ENCODE results near the gene C22orf23.
A peak's percentile ranks its signal among the peaks of the same experiment; 100 is the strongest.

C22orf23 gene

GRCh38 chr22:37896939-37897338, 56.5 kb downstream of the C22orf23 start:
- POLR2A ChIA-PET: interaction anchor here (0.6 to 2.3 kb wide), 6 partner anchors 9 to 89 kb away, joined by 3 to 19 read pairs (median 5); partner anchors contain the start of genes GCAT and MICALL1
- CTCF ChIA-PET: interaction anchor here (0.6 to 5.0 kb wide), 8 partner anchors 9 to 80 kb away, joined by 3 to 26 read pairs (median 5); no protein-coding TSS in a partner anchor
- TF ChIP-seq ZNF133 (tag by site-specific recombination; IDR thresholded peaks at IDR 0.05) (no peak), TCF7L2 (IDR thresholded peaks at IDR 0.05; ENCODE audit: borderline replicate concordance, low read depth, low read length) (no peak), FEZF1 (tag by site-specific recombination; IDR thresholded peaks at IDR 0.05) (no peak), ZNF645 (tag by site-specific recombination; IDR thresholded peaks at IDR 0.05) (no peak), REPIN1 (tag by site-specific recombination; IDR thresholded peaks at IDR 0.05; ENCODE audit: low read depth) (no peak), ZNF24 (tag by site-specific recombination; IDR thresholded peaks at IDR 0.05) (no peak), KLF16 (tag by site-specific recombination; IDR thresholded peaks at IDR 0.05) (no peak), GFI1B (tag by site-specific recombination; IDR thresholded peaks at IDR 0.05) (no peak), ZBTB10 (tag by site-specific recombination; IDR thresholded peaks at IDR 0.05) (no peak)
- no peaks in the 10 kb centered on the region for H3K4me1 ChIP-seq (ENCODE audit: control insufficient read depth, insufficient read depth, low read length)
- H3K9me3 ChIP-seq (ENCODE audit: control insufficient read depth, insufficient read depth, low read depth, low read length): no peaks in the 10 kb centered on the region
- peaks cover 6 to 7% of the 10 kb centered on the region in 2 experiments; a peak in 2 of 3 replicates for H3K36me3 ChIP-seq (ENCODE audit: control insufficient read depth in 2 of 2, insufficient read depth in 1 of 2, low read length in 2 of 2)
- no peak overlapping the region for H3K4me3 ChIP-seq (ENCODE audit: low read depth, low read length)
- H3K27ac ChIP-seq (ENCODE audit: extremely low read depth, low read depth, low read length): peak overlapping the region; percentile 44; the same call in 1 of the 2 replicates

GRCh38 chr22:37896181-37896592, 57.2 kb downstream of the C22orf23 start:
- Histone ChIP-seq H3K4me1 (ENCODE audit: control insufficient read depth, insufficient read depth, low read length) (no peaks in the 10 kb centered on the region), H3K27ac (ENCODE audit: extremely low read depth, low read depth, low read length) (peak overlapping the region; percentile 44)
- POLR2A ChIA-PET: interaction anchor here (2.3 kb wide), 1 partner anchor 9 kb away, joined by 19 read pairs; the partner anchor contains the start of gene MICALL1

More at GRCh38 chr22:37896181-37896592, 57.2 kb downstream of the C22orf23 start:
- Histone ChIP-seq H3K4me3 (ENCODE audit: low read depth, low read length) (no peak overlapping the region), H3K36me3 (ENCODE audit: control insufficient read depth in 2 of 2, insufficient read depth in 1 of 2, low read length in 2 of 2) (peaks cover 6 to 15% of the 10 kb centered on the region in 2 experiments; a peak in 2 of 3 replicates), H3K9me3 (ENCODE audit: control insufficient read depth, insufficient read depth, low read depth, low read length) (no peaks in the 10 kb centered on the region)
- CTCF ChIA-PET: interaction anchor here (0.6 to 5.0 kb wide), 10 partner anchors 9 to 356 kb away, joined by 3 to 26 read pairs (median 4); partner anchors contain the start of gene MICALL1
- TF ChIP-seq ZNF366 (tag by site-specific recombination; conservative IDR thresholded peaks at IDR 0.05): 0 out of 2 replicates have a peak, but pooled peaks have one; percentile 13
- TF ChIP-seq PRDM1 (tag by site-specific recombination; IDR thresholded peaks at IDR 0.05): peak; percentile 15; the same call in 1 of the 2 replicates
- TF ChIP-seq PATZ1 (tag by site-specific recombination; IDR thresholded peaks at IDR 0.05): no peak
- no peak for TF ChIP-seq ZNF623 (tag by site-specific recombination; IDR thresholded peaks at IDR 0.05)
- 0 out of 2 replicates have a peak, but pooled peaks have one; percentile 14 for TF ChIP-seq ZNF660 (tag by site-specific recombination; IDR thresholded peaks at IDR 0.05)
